K562 (cell line): Measurements from ENCODE around the gene RAD51AP2. TPM values are rescaled to one million over a fixed set of nuclear protein-coding genes. Genes with fewer than 3 reads are reported as not detected.

Source experiments
- ARID2 ChIP-seq: fragments of 450-650 bp; IDR thresholded peaks from 2 replicates; pipeline ENCODE4 v1.6.1; 2017; ENCODE audit warnings: antibody characterized with exemption, mild to moderate bottlenecking
- ETS1 ChIP-seq: conservative IDR thresholded peaks from 2 replicates; pipeline ENCODE4 v1.6.1; 2011; ENCODE audit warnings: low read depth, mild to moderate bottlenecking, low read length; ENCODE audit not compliant: control insufficient read depth
- ETV5 ChIP-seq: sonication (generic); formaldehyde crosslinking; IDR thresholded peaks from 2 replicates; pipeline ENCODE4 v1.4.0; 2020; ENCODE audit warnings: low read depth, mild to moderate bottlenecking, missing genetic modification reagents
- FOXK2 ChIP-seq, 2 experiments: fragments of 450-650 bp; IDR thresholded peaks in 1 of 2; conservative IDR thresholded peaks in 1 of 2; 2 replicates each; pipeline ENCODE4 v1.6.1; 2016; ENCODE audit warnings: low read depth in 2 of 2, mild to moderate bottlenecking in 1 of 2
- GTF2F1 ChIP-seq: IDR thresholded peaks from 2 replicates; pipeline ENCODE4 v1.6.1; 2011; ENCODE audit warnings: low read depth, low read length, improper control_type of control experiment
- ILF3 ChIP-seq: fragments of 450-650 bp; IDR thresholded peaks from 2 replicates; pipeline ENCODE4 v1.6.1; 2018; ENCODE audit warnings: antibody characterized with exemption, mild to moderate bottlenecking, moderate library complexity, borderline replicate concordance
- PML ChIP-seq: IDR thresholded peaks from 2 replicates; pipeline ENCODE4 v1.6.1; 2012; ENCODE audit warnings: low read length, inconsistent platforms
- THRAP3 ChIP-seq: fragments of 450-650 bp; IDR thresholded peaks from 2 replicates; pipeline ENCODE4 v1.6.1; 2016; ENCODE audit warnings: mild to moderate bottlenecking, inconsistent platforms, borderline replicate concordance
- ZNF124 ChIP-seq: sonication (generic); formaldehyde crosslinking; IDR thresholded peaks from 2 replicates; pipeline ENCODE4 v1.8.1; 2022; ENCODE audit warnings: missing genetic modification reagents
- ZNF197 ChIP-seq: fragments of 200-800 bp; sonication (Bioruptor generic); IDR thresholded peaks from 2 replicates; pipeline ENCODE4 v1.6.1; 2016; ENCODE audit warnings: low read depth, missing genetic modification characterization, missing compliant biosample characterization
- polyA plus RNA-seq, 8 experiments: library from polyadenylated mRNA; depleted of rRNA in 4 of 8; stranded (reverse) in 5 of 8; unstranded in 3 of 8; fragments of >200 nt; fragmentation: Nextera tagmentation in 2 of 8; fragmentation: Illumina TruSeq in 1 of 8; extraction: Ambion mirVana in 2 of 8; extraction: Trizol in 1 of 8; gene quantifications; 2 replicates each; pipeline versions ENCODE4 v1.2.1 to v1.2.3, GENCODE V29; 2011 to 2014; ENCODE audit warnings: inconsistent platforms in 1 of 8, missing spikeins in 1 of 8
- total RNA-seq, 7 experiments: library from RNA; depleted of rRNA in 6 of 7; stranded (reverse); fragments of >200 nt in 6 of 7; fragmentation: Illumina TruSeq in 2 of 7; extraction: Trizol in 2 of 7; gene quantifications; 2 replicates each; pipeline versions ENCODE4 v1.2.1 to v1.2.3, GENCODE V29; 2011 to 2021; ENCODE audit warnings: low replicate concordance in 1 of 7
- TF ChIP-seq, protein P1 (sequence below), 2 experiments: fragments of 200-800 bp in 1 of 2; sonication (Bioruptor generic) in 1 of 2; sonication (generic) in 1 of 2; formaldehyde crosslinking in 1 of 2; IDR thresholded peaks in 1 of 2; conservative IDR thresholded peaks in 1 of 2; 2 replicates each; pipeline versions ENCODE4 v1.5.0 to v1.6.1; 2016 to 2020; ENCODE audit warnings: missing compliant biosample characterization in 1 of 2, missing genetic modification characterization in 1 of 2, missing genetic modification reagents in 1 of 2
- TF ChIP-seq, protein P2 (sequence below): fragments of 250-450 bp; sonication (Bioruptor Pico); IDR thresholded peaks from 2 replicates; pipeline ENCODE4 v1.8.0; 2021; ENCODE audit warnings: moderate library complexity, mild to moderate bottlenecking, inconsistent platforms

The RAD51AP2 gene
- total and polyA plus RNA-seq, 9 of the 15 experiments (the other 6 are each of a cell fraction or from before 2014, with no cell fraction given): 0.01 to 0.04 (median 0.04) TPM; not detected in 6

DNA sequence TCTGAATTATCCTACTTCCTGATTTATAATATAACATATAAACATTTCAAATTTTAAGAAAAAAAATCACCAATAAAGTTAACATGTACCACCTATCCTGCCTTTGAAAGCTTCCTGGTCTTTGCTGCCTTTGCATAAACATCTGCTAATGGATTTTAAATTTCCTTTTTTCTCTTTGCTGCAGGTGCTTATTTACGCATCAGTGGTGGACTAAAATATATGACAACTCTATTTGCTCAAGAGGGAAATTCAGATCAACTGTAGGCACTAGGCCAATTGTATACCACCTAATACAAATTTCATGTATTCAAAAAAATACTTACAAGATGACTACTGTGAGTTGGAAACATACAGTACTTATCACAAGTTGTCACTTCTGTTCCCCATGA is 57.2 kb downstream of the RAD51AP2 start (continued):
- TF ChIP-seq, protein P1, sequence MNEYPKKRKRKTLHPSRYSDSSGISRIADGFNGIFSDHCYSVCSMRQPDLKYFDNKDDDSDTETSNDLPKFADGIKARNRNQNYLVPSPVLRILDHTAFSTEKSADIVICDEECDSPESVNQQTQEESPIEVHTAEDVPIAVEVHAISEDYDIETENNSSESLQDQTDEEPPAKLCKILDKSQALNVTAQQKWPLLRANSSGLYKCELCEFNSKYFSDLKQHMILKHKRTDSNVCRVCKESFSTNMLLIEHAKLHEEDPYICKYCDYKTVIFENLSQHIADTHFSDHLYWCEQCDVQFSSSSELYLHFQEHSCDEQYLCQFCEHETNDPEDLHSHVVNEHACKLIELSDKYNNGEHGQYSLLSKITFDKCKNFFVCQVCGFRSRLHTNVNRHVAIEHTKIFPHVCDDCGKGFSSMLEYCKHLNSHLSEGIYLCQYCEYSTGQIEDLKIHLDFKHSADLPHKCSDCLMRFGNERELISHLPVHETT (CRISPR knock-in tag; conservative IDR thresholded peaks at IDR 0.05 in 1 of 2, IDR thresholded peaks at IDR 0.05 in 1 of 2): no peak
- TF ChIP-seq ZNF124 (CRISPR knock-in tag) (no peak), FOXK2 (conservative IDR thresholded peaks at IDR 0.05 in 1 of 2, IDR thresholded peaks at IDR 0.05 in 1 of 2; ENCODE audit: low read depth in 2 of 2) (no peak), ETS1 (no peak), ILF3 (no peak), ARID2 (no peak), ETV5 (no peak), ZNF197 (CRISPR knock-in tag) (no peak), THRAP3 (no peak), PML (no peak), GTF2F1 (no peak)
- TF ChIP-seq, protein P2, sequence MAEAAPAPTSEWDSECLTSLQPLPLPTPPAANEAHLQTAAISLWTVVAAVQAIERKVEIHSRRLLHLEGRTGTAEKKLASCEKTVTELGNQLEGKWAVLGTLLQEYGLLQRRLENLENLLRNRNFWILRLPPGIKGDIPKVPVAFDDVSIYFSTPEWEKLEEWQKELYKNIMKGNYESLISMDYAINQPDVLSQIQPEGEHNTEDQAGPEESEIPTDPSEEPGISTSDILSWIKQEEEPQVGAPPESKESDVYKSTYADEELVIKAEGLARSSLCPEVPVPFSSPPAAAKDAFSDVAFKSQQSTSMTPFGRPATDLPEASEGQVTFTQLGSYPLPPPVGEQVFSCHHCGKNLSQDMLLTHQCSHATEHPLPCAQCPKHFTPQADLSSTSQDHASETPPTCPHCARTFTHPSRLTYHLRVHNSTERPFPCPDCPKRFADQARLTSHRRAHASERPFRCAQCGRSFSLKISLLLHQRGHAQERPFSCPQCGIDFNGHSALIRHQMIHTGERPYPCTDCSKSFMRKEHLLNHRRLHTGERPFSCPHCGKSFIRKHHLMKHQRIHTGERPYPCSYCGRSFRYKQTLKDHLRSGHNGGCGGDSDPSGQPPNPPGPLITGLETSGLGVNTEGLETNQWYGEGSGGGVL (CRISPR knock-in tag): no peak

Other genes with a start within 250 kb of the RAD51AP2 start
- gene VSNL1, start 22.3 kb upstream of the RAD51AP2 start, total RNA-seq (2014; rRNA removed): not detected in 2 replicates
- gene VSNL1, start 22.3 kb upstream of the RAD51AP2 start, total RNA-seq (2014; rRNA removed; fragmentation: Illumina TruSeq; extraction: Trizol): not detected in 2 replicates
- not detected in 2 replicates for gene VSNL1, start 22.3 kb upstream of the RAD51AP2 start, total RNA-seq (2015; rRNA removed; fragmentation: Illumina TruSeq; extraction: Trizol)
- gene VSNL1, start 22.3 kb upstream of the RAD51AP2 start, total RNA-seq (2021): not detected in 2 replicates
- 0.20 TPM in 1 of 2 replicates, not detected in the other for gene VSNL1, start 22.3 kb upstream of the RAD51AP2 start, polyA plus RNA-seq (2011; rRNA removed)
- gene VSNL1, start 22.3 kb upstream of the RAD51AP2 start, polyA plus RNA-seq (2014; fragmentation: Illumina TruSeq; extraction: Trizol): not detected in 2 replicates
- not detected for gene VSNL1, start 22.3 kb upstream of the RAD51AP2 start, polyA plus RNA-seq (2014; fragmentation: Nextera tagmentation; extraction: Ambion mirVana)
- gene VSNL1, start 22.3 kb upstream of the RAD51AP2 start, polyA plus RNA-seq (2014; rRNA removed): not detected in 2 replicates
- 38.4 and 42.9 TPM in 2 replicates for gene SMC6, start 235.4 kb upstream of the RAD51AP2 start, total RNA-seq (2014; rRNA removed)
- gene SMC6, start 235.4 kb upstream of the RAD51AP2 start, total RNA-seq (2014; rRNA removed; fragmentation: Illumina TruSeq; extraction: Trizol): 71.1 and 84.3 TPM in 2 replicates
- 68.5 and 75.9 TPM in 2 replicates for gene SMC6, start 235.4 kb upstream of the RAD51AP2 start, total RNA-seq (2015; rRNA removed; fragmentation: Illumina TruSeq; extraction: Trizol)
- gene SMC6, start 235.4 kb upstream of the RAD51AP2 start, total RNA-seq (2021): 46.6 and 51.5 TPM in 2 replicates
- 34.3 and 47.7 TPM in 2 replicates for gene SMC6, start 235.4 kb upstream of the RAD51AP2 start, polyA plus RNA-seq (2011; rRNA removed)
- gene SMC6, start 235.4 kb upstream of the RAD51AP2 start, polyA plus RNA-seq (2014; fragmentation: Illumina TruSeq; extraction: Trizol): 41.8 and 55.6 TPM in 2 replicates
- 10 to 100 TPM; 14.2 to 18.5 TPM for gene SMC6, start 235.4 kb upstream of the RAD51AP2 start, polyA plus RNA-seq (2014; fragmentation: Nextera tagmentation; extraction: Ambion mirVana)
- 41.1 and 44.1 TPM in 2 replicates for gene SMC6, start 235.4 kb upstream of the RAD51AP2 start, polyA plus RNA-seq (2014; rRNA removed)
- 17.7 and 21.4 TPM in 2 replicates for gene GEN1, start 235.7 kb upstream of the RAD51AP2 start, total RNA-seq (2014; rRNA removed)
- gene GEN1, start 235.7 kb upstream of the RAD51AP2 start, total RNA-seq (2014; rRNA removed; fragmentation: Illumina TruSeq; extraction: Trizol): 32.6 and 38.2 TPM in 2 replicates
- 34.0 and 36.8 TPM in 2 replicates for gene GEN1, start 235.7 kb upstream of the RAD51AP2 start, total RNA-seq (2015; rRNA removed; fragmentation: Illumina TruSeq; extraction: Trizol)
- gene GEN1, start 235.7 kb upstream of the RAD51AP2 start, total RNA-seq (2021): 28.2 and 29.7 TPM in 2 replicates
- 28.6 and 39.7 TPM in 2 replicates for gene GEN1, start 235.7 kb upstream of the RAD51AP2 start, polyA plus RNA-seq (2011; rRNA removed)
- 24.1 and 24.5 TPM in 2 replicates for gene GEN1, start 235.7 kb upstream of the RAD51AP2 start, polyA plus RNA-seq (2014; fragmentation: Illumina TruSeq; extraction: Trizol)
- 10 to 100 TPM in 1 of 2 experiments, 1 to 10 TPM in 1; 8.6 to 12.4 TPM for gene GEN1, start 235.7 kb upstream of the RAD51AP2 start, polyA plus RNA-seq (2014; fragmentation: Nextera tagmentation; extraction: Ambion mirVana)
- gene GEN1, start 235.7 kb upstream of the RAD51AP2 start, polyA plus RNA-seq (2014; rRNA removed): 16.5 and 21.6 TPM in 2 replicates